ENCODE measurements around the gene CPPED1.
"Not testable (repeated sequence)": the region's sequence is repeated elsewhere in the genome, so short reads cannot be mapped to it uniquely, and the experiment has no call there.

The CPPED1 gene

GRCh38 chr16:12801511-12802042 is 2.1 kb downstream of the CPPED1 start:
- no peak for DNase-seq

GRCh38 chr16:12800817-12801216 is 2.9 kb downstream of the CPPED1 start:
- no peak for DNase-seq

GRCh38 chr16:12799996-12800395 is 3.7 kb downstream of the CPPED1 start:
- DNase-seq, result not testable (repeated sequence)

GRCh38 chr16:12798846-12799245 is 4.8 kb downstream of the CPPED1 start:
- DNase-seq, result no peak

GRCh38 chr16:12798171-12798570 is 5.5 kb downstream of the CPPED1 start:
- DNase-seq, result no peak

GRCh38 chr16:12796498-12796897 is 7.2 kb downstream of the CPPED1 start:
- DNase-seq, result no peak

- DNase-seq, result no peak
Measured at GRCh38 chr16:12794486-12795387, 8.9 kb downstream of the CPPED1 start.

- DNase-seq, result no peak
Measured at GRCh38 chr16:12793865-12794240, 9.8 kb downstream of the CPPED1 start.

- no peak for DNase-seq
Measured at GRCh38 chr16:12793120-12793864, 10.4 kb downstream of the CPPED1 start.

- DNase-seq, result not testable (repeated sequence)
Measured at GRCh38 chr16:12792528-12792927, 11.2 kb downstream of the CPPED1 start.

GRCh38 chr16:12791340-12791739 is 12.3 kb downstream of the CPPED1 start:
- no peak for DNase-seq

- DNase-seq, result no peak
Measured at GRCh38 chr16:12788758-12789157, 14.9 kb downstream of the CPPED1 start.

- DNase-seq, result no peak
Measured at GRCh38 chr16:12786081-12786480, 17.6 kb downstream of the CPPED1 start.

- no peak for DNase-seq
Measured at GRCh38 chr16:12784076-12784475, 19.6 kb downstream of the CPPED1 start.

GRCh38 chr16:12781777-12782176 is 21.9 kb downstream of the CPPED1 start:
- DNase-seq, result no peak

- no peak for DNase-seq
Measured at GRCh38 chr16:12780467-12780866, 23.2 kb downstream of the CPPED1 start.

- no peak for DNase-seq
Measured at GRCh38 chr16:12778726-12779125, 25.0 kb downstream of the CPPED1 start.

- no peak for DNase-seq
Measured at GRCh38 chr16:12775656-12776236, 27.9 kb downstream of the CPPED1 start.

GRCh38 chr16:12773221-12773620 is 30.5 kb downstream of the CPPED1 start:
- DNase-seq, result no peak

GRCh38 chr16:12771341-12771798 is 32.3 kb downstream of the CPPED1 start:
- no peak for DNase-seq

- DNase-seq, result no peak
Measured at GRCh38 chr16:12769525-12769924, 34.2 kb downstream of the CPPED1 start.

GRCh38 chr16:12767897-12768296 is 35.8 kb downstream of the CPPED1 start:
- no peak for DNase-seq

- no peak for DNase-seq
Measured at GRCh38 chr16:12766853-12767252, 36.8 kb downstream of the CPPED1 start.

Data from 8988T (cell line).